Esophagus squamous epithelium (tissue), 4 donors: ENCODE results near the gene GAS2.

ENCODE experiments used
- CTCF ChIP-seq, 6 experiments: fragments of 450-650 bp in 4 of 6; fragments of 200-600 bp in 2 of 6; sonication (generic) in 2 of 6; IDR thresholded peaks; one replicate each; pipeline ENCODE4 v1.5.1; 2016 to 2019; ENCODE audit warnings: antibody characterized with exemption in 6 of 6, mild to moderate bottlenecking in 4 of 6, moderate library complexity in 4 of 6
- POLR2A ChIP-seq, 4 donors: fragments of 450-650 bp; IDR thresholded peaks; one replicate each; pipeline ENCODE4 v1.6.1; 2017; ENCODE audit warnings: antibody characterized with exemption in 4 of 4, mild to moderate bottlenecking in 4 of 4, moderate library complexity in 3 of 4

GRCh38 chr11:22761066-22761465 lies 94.7 kb downstream of the GAS2 start:
- TF ChIP-seq POLR2A (IDR thresholded peaks at IDR 0.05) (no peak), CTCF (IDR thresholded peaks at IDR 0.05) (no peak)
